ENCODE measurements around the gene NCEH1. TPM values are rescaled to one million over a fixed set of nuclear protein-coding genes. Genes with fewer than 3 reads are reported as not detected.

Gene NCEH1
- total and polyA plus RNA-seq, 7 donors = 2.6 to 12.0 (median 5.1) TPM

DNA sequence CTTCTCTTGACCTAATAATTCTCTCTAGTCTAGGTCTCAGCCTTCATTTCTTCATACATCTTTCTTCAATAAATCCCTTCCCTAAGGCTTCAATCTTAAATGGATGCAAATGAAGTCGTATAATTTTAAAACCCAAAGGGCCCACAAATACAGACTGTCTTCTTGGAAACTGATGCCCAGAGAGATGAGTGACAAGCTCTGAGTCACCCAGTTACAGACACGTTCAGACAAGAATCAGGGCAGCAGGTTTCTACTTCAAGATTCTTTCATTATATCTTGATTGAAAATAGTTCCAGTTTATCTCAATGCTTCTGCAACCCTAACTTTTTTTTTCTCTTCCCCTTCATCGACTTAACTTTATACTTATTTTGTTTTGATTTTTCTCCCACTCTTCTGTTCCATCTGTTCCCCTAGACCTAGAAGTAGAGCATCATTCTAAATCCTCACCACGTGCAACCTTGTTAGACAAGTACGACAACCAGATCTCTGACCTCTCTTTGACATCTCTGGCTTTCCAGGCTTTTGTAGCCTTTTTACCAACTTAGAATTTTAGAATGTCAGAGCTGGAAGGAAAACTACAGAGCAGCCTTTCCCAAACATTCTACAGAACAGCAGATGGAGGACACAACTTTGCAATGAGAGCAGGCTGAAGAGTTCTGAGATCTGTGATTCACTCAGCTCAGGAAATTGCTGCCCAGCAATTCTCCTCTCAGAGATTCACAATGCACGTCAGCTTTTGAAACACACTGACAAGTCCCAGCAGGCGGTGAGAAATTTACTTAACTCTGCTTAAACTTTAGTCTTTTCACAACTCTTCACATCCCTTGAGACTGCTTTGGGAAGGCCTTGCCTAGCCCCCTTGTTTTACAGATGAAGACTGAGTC, 25.3 kb downstream of the NCEH1 start:
- Histone ChIP-seq H3K36me3 (ENCODE audit: insufficient read depth in 1 of 2, low read depth in 1 of 2) (no peaks in the 10 kb centered on the region), H3K27ac (no peak overlapping the region), H3K9me3 (no peaks in the 10 kb centered on the region), H3K27me3 (ENCODE audit: insufficient read depth in 3 of 3, low read length in 2 of 3) (no peaks in the 10 kb centered on the region), H3K4me3 (no peak overlapping the region), H3K4me1 (peaks cover 12% of the 10 kb centered on the region)
- ATAC-seq (no peak), DNase-seq (no peak)
- TF ChIP-seq, protein P1, sequence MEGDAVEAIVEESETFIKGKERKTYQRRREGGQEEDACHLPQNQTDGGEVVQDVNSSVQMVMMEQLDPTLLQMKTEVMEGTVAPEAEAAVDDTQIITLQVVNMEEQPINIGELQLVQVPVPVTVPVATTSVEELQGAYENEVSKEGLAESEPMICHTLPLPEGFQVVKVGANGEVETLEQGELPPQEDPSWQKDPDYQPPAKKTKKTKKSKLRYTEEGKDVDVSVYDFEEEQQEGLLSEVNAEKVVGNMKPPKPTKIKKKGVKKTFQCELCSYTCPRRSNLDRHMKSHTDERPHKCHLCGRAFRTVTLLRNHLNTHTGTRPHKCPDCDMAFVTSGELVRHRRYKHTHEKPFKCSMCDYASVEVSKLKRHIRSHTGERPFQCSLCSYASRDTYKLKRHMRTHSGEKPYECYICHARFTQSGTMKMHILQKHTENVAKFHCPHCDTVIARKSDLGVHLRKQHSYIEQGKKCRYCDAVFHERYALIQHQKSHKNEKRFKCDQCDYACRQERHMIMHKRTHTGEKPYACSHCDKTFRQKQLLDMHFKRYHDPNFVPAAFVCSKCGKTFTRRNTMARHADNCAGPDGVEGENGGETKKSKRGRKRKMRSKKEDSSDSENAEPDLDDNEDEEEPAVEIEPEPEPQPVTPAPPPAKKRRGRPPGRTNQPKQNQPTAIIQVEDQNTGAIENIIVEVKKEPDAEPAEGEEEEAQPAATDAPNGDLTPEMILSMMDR (IDR thresholded peaks at IDR 0.05) = no peak
- intact Hi-C loops (cut with DNase I) = no loop called here
- 82 to 86% (median 85%) methylated on average over 7 of the region's 7 CpGs for WGBS, 3 donors

DNA sequence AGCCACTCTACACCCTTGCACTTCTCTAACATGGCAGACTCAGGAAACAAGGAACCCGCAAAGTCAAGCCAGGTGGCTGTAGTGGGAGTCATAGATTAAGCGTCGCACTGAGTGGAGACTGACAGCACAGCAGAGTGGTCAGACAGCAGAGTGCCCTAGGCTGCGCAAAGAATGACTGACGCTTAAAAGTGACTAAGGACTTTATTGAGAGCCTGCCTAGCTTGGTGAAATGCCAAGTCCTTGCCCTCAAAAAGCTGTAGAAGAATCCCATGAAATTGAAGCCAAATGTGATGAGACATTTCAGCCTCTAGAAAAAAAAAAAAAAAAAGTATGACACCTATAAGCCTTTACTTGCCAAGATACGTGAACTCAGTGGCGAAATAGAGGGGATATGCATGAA, 30.2 kb downstream of the NCEH1 start:
- Histone ChIP-seq H3K4me3 (no peak overlapping the region), H3K4me1 (peaks cover 11% of the 10 kb centered on the region), H3K9me3 (no peaks in the 10 kb centered on the region), H3K36me3 (ENCODE audit: insufficient read depth in 1 of 2, low read depth in 1 of 2) (no peaks in the 10 kb centered on the region), H3K27ac (no peak overlapping the region), H3K27me3 (ENCODE audit: insufficient read depth in 3 of 3, low read length in 2 of 3) (no peaks in the 10 kb centered on the region)
- DNase-seq (no peak), ATAC-seq (no peak)
- TF ChIP-seq, protein P1 (IDR thresholded peaks at IDR 0.05) = no peak
- intact Hi-C loops (cut with DNase I) = no loop called here
- 95 to 97% (median 96%) methylated on average over 7 of the region's 7 CpGs for WGBS, 3 donors

DNA sequence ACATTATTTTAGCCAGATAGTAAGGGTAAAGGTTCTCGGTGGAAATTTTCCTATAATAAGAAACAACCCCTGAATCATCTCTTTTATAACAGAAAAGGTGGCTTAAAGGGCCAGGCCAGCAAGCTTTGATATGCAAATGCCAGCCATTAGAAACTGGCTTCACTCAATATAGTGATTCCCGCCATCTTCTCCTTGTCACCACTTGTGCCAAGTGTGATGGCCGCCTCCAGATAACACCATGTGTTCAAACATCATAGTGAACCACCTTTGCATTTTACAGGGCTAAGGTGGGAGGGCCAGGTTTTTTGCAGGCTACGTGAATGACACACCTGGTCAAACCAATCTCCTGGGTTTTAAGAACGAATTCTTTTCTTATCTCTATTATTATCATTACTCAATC, 31.3 kb downstream of the NCEH1 start:
- TF ChIP-seq, protein P1 (IDR thresholded peaks at IDR 0.05) = no peak
- Histone ChIP-seq H3K4me3 (no peak overlapping the region), H3K27me3 (ENCODE audit: insufficient read depth in 3 of 3, low read length in 2 of 3) (no peaks in the 10 kb centered on the region), H3K4me1 (peaks cover 11% of the 10 kb centered on the region), H3K9me3 (no peaks in the 10 kb centered on the region), H3K27ac (no peak overlapping the region), H3K36me3 (ENCODE audit: insufficient read depth in 1 of 2, low read depth in 1 of 2) (no peaks in the 10 kb centered on the region)
- DNase-seq (no peak), ATAC-seq (no peak)
- intact Hi-C loops (cut with DNase I) = loop anchor here (5.0 to 10.0 kb wide), 2 partner anchors 33 to 75 kb away; partner anchors contain the start of genes ECT2 (in 1 of the 2) and NCEH1 (in 1 of the 2)
- WGBS, 3 donors = 95 to 98% (median 96%) methylated on average over 5 of the region's 5 CpGs

DNA sequence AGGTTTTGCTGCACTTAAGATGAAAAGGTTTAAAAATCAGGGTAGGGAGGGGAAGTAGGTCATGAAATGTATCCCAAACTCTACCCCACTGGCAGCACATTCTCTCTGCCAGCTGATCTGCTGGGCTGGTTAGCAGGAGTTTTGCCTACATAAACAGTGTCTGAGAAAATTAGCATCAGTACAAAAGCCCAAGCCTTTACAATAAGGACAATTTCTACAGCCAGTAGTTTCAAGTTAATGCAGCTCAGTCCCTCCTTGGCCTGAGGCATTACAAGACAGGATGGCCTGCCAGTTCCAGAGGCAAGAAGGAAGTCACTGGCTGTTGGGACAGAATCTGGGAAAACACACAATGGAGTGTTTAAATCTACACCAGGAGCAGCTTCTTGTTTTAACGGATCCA, 32.8 kb downstream of the NCEH1 start:
- DNase-seq (no peak), ATAC-seq (peak in 1 of 4 donors; percentile 48)
- H3K9me3 ChIP-seq = no peaks in the 10 kb centered on the region
- H3K4me3 ChIP-seq = peak overlapping the region; percentile 15
- WGBS, 3 donors = 20 to 27% (median 24%) methylated on average over 1 of the region's 1 CpG
- H3K27ac ChIP-seq = peak overlapping the region; percentile 36
- no peaks in the 10 kb centered on the region for H3K36me3 ChIP-seq (ENCODE audit: insufficient read depth in 1 of 2, low read depth in 1 of 2)
- H3K27me3 ChIP-seq (ENCODE audit: insufficient read depth in 3 of 3, low read length in 2 of 3) = no peaks in the 10 kb centered on the region
- intact Hi-C loops (cut with DNase I) = loop anchor here (5.0 to 10.0 kb wide), 2 partner anchors 34 to 77 kb away; partner anchors contain the start of genes ECT2 (in 1 of the 2) and NCEH1 (in 1 of the 2)
- TF ChIP-seq, protein P1 (IDR thresholded peaks at IDR 0.05) = no peak
- H3K4me1 ChIP-seq = peaks cover 14% of the 10 kb centered on the region

Data from psoas muscle (tissue), 8 donors.